ENCODE results near the gene SPINK2. TPM values are rescaled to one million over a fixed set of nuclear protein-coding genes. Genes with fewer than 3 reads are reported as not detected.

SPINK2 gene
- total and polyA plus RNA-seq, 2 of the 13 experiments (the other 11 are each of a cell fraction or from before 2014, with no cell fraction given): not detected

GRCh38 chr4:56828784-56829535 is 7.5 kb upstream of the SPINK2 start (continued):
- no peak for TF ChIP-seq RERE (CRISPR knock-in tag; IDR thresholded peaks at IDR 0.05; ENCODE audit: low read depth)
- TF ChIP-seq TP53 (CRISPR knock-in tag; conservative IDR thresholded peaks at IDR 0.05): no peak
- TF ChIP-seq ATF1 (CRISPR knock-in tag; IDR thresholded peaks at IDR 0.05): no peak
- no peak for TF ChIP-seq NFIC (IDR thresholded peaks at IDR 0.05; ENCODE audit: low read length)
- TF ChIP-seq IRF2 (CRISPR knock-in tag; IDR thresholded peaks at IDR 0.05): no peak
- no peak for TF ChIP-seq PBX3 (CRISPR knock-in tag; IDR thresholded peaks at IDR 0.05; ENCODE audit: borderline replicate concordance)
